HEK293 (cell line): ENCODE measurements around the gene PAEP.

Source experiments
- CTCF ChIA-PET: fragments of 350-600 bp; formaldehyde crosslinking; extraction: SDS; loops from one replicate; lab custom pipeline; 2021; ENCODE audit warnings: antibody characterized with exemption; lab: Yijun Ruan, JAX
- POLR2A ChIA-PET: fragments of 300-600 bp; formaldehyde crosslinking; extraction: SDS; loops from one replicate; lab custom pipeline; 2020; ENCODE audit warnings: antibody characterized with exemption, inconsistent platforms; lab: Yijun Ruan, JAX
- H3K27ac ChIP-seq: fragments of 200-500 bp; sonication (Bioruptor generic); 2 replicates; pipeline ENCODE4 v1.5.1; 2014; ENCODE audit warnings: low read depth, low read length, control low read depth, inconsistent platforms; ENCODE audit errors: extremely low read depth
- H3K36me3 ChIP-seq, 2 experiments: fragments of 200-500 bp in 1 of 2; sonication (Bioruptor generic) in 1 of 2; 1 replicate in 1 of 2; 2 replicates in 1 of 2; pipeline ENCODE4 v1.5.1; 2014 to 2017; ENCODE audit warnings: inconsistent platforms in 2 of 2, low read length in 2 of 2; ENCODE audit not compliant: control insufficient read depth in 2 of 2, insufficient read depth in 1 of 2
- H3K4me1 ChIP-seq: fragments of 200-500 bp; sonication (Bioruptor generic); 2 replicates; pipeline ENCODE4 v1.5.1; 2014; ENCODE audit warnings: mild to moderate bottlenecking, low read length, inconsistent platforms; ENCODE audit not compliant: control insufficient read depth, insufficient read depth
- H3K4me3 ChIP-seq: 2 replicates; pipeline ENCODE4 v1.5.1; 2011; ENCODE audit warnings: low read depth, mild to moderate bottlenecking, control low read depth, low read length, moderate library complexity
- H3K9me3 ChIP-seq: fragments of 200-500 bp; sonication (Bioruptor generic); 2 replicates; pipeline ENCODE4 v1.5.1; 2014; ENCODE audit warnings: low read depth, low read length, inconsistent platforms; ENCODE audit not compliant: control insufficient read depth, insufficient read depth
- KLF16 ChIP-seq: fragments of 450-650 bp; formaldehyde crosslinking; IDR thresholded peaks from 2 replicates; pipeline ENCODE4 v1.5.1; 2017; ENCODE audit warnings: missing biosample characterization, missing genetic modification characterization
- SCRT1 ChIP-seq: fragments of 450-650 bp; formaldehyde crosslinking; IDR thresholded peaks from 2 replicates; pipeline ENCODE4 v1.5.1; 2016; ENCODE audit warnings: missing biosample characterization, missing genetic modification characterization, borderline replicate concordance
- ZNF112 ChIP-seq: fragments of 450-650 bp; formaldehyde crosslinking; IDR thresholded peaks from 2 replicates; pipeline ENCODE4 v1.5.0; 2017; ENCODE audit warnings: missing biosample characterization, missing genetic modification characterization
- ZNF223 ChIP-seq: fragments of 450-650 bp; formaldehyde crosslinking; IDR thresholded peaks from 2 replicates; pipeline ENCODE4 v1.5.1; 2016; ENCODE audit warnings: missing biosample characterization, missing genetic modification characterization
- ZNF521 ChIP-seq: fragments of 450-650 bp; formaldehyde crosslinking; IDR thresholded peaks from 2 replicates; pipeline ENCODE4 v1.5.1; 2017; ENCODE audit warnings: missing biosample characterization, mild to moderate bottlenecking, missing genetic modification characterization
- ZNF555 ChIP-seq: fragments of 450-650 bp; formaldehyde crosslinking; conservative IDR thresholded peaks from 2 replicates; pipeline ENCODE4 v1.5.1; 2017; ENCODE audit warnings: missing biosample characterization, mild to moderate bottlenecking, missing genetic modification characterization, inconsistent platforms
- ZNF660 ChIP-seq: fragments of 450-650 bp; IDR thresholded peaks from 2 replicates; pipeline ENCODE4 v1.5.1; 2018; ENCODE audit warnings: missing biosample characterization, mild to moderate bottlenecking, missing genetic modification characterization
- ZNF670 ChIP-seq: fragments of 450-650 bp; formaldehyde crosslinking; IDR thresholded peaks from 2 replicates; pipeline ENCODE4 v1.5.1; 2016; ENCODE audit warnings: missing biosample characterization, missing genetic modification characterization, low read depth
- ZNF677 ChIP-seq: fragments of 450-650 bp; IDR thresholded peaks from 2 replicates; pipeline ENCODE4 v1.5.0; 2018; ENCODE audit warnings: missing biosample characterization, mild to moderate bottlenecking, missing genetic modification characterization, moderate library complexity
- ZNF837 ChIP-seq: fragments of 450-650 bp; formaldehyde crosslinking; IDR thresholded peaks from 2 replicates; pipeline ENCODE4 v1.5.1; 2016; ENCODE audit warnings: missing biosample characterization, missing genetic modification characterization
- ZXDB ChIP-seq: fragments of 450-650 bp; formaldehyde crosslinking; IDR thresholded peaks from 2 replicates; pipeline ENCODE4 v1.5.1; 2016; ENCODE audit warnings: missing biosample characterization, missing genetic modification characterization
- TF ChIP-seq, protein P1 (sequence below): fragments of 450-650 bp; formaldehyde crosslinking; IDR thresholded peaks from 2 replicates; pipeline ENCODE4 v1.5.0; 2017; ENCODE audit warnings: missing biosample characterization, missing genetic modification characterization, borderline replicate concordance
- TF ChIP-seq, protein P2 (sequence below): fragments of 450-650 bp; IDR thresholded peaks from 2 replicates; pipeline ENCODE4 v1.5.1; 2018; ENCODE audit warnings: missing biosample characterization, missing genetic modification characterization
- TF ChIP-seq, protein P3 (sequence below): fragments of 450-650 bp; formaldehyde crosslinking; IDR thresholded peaks from 2 replicates; pipeline ENCODE4 v1.5.1; 2017; ENCODE audit warnings: missing biosample characterization, missing genetic modification characterization
- TF ChIP-seq, protein P4 (sequence below): sonication (generic); formaldehyde crosslinking; IDR thresholded peaks from 2 replicates; pipeline ENCODE4 v1.8.1; 2022; ENCODE audit warnings: mild to moderate bottlenecking, moderate library complexity, missing genetic modification reagents
- TF ChIP-seq, protein P5 (sequence below): fragments of 450-650 bp; formaldehyde crosslinking; IDR thresholded peaks from 2 replicates; pipeline ENCODE4 v1.5.1; 2017; ENCODE audit warnings: missing biosample characterization, missing genetic modification characterization
- TF ChIP-seq, protein P6 (sequence below): fragments of 450-650 bp; formaldehyde crosslinking; conservative IDR thresholded peaks from 2 replicates; pipeline ENCODE4 v1.5.1; 2016; ENCODE audit warnings: low read depth, missing biosample characterization, missing genetic modification characterization
- TF ChIP-seq, protein P7 (sequence below): fragments of 450-650 bp; formaldehyde crosslinking; conservative IDR thresholded peaks from 2 replicates; pipeline ENCODE4 v1.5.1; 2016; ENCODE audit warnings: low read depth, missing biosample characterization, missing genetic modification characterization
- TF ChIP-seq, protein P8 (sequence below): fragments of 450-650 bp; formaldehyde crosslinking; IDR thresholded peaks from 2 replicates; pipeline ENCODE4 v1.5.1; 2016; ENCODE audit warnings: missing biosample characterization, missing genetic modification characterization

PAEP gene

DNA sequence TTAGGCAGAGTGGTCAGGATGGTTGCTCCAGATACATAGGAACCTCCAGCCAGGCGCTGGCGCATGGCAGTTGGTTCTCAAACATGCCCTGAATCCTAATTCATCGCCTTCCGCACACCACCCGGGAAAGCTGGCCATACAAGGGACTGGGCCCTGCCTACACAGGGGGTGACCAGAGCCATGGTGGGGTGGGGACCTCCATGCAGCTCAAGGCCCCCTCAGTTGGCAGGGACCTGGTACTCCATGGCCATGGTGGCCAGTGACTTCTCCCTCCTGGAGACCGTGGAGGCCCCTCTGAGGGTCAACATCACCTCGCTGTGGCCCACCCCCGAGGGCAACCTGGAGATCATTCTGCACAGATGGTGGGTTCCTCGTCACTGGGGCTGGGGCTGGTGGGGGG is 26.8 kb downstream of the PAEP start:
- ChIA-PET POLR2A (no interaction called here), CTCF (interaction anchor here (0.9 to 1.4 kb wide), 2 partner anchors 15 to 84 kb away, joined by 4 read pairs; no protein-coding TSS in a partner anchor)
- Histone ChIP-seq H3K4me1 (no peaks in the 10 kb centered on the region), H3K4me3 (no peak overlapping the region), H3K36me3 (no peaks in the 10 kb centered on the region), H3K9me3 (no peaks in the 10 kb centered on the region), H3K27ac (no peak overlapping the region)
- TF ChIP-seq ZNF660 (no peak), KLF16 (tag by site-specific recombination) (no peak), ZNF677 (tag by site-specific recombination) (no peak), ZXDB (no peak), ZNF112 (tag by site-specific recombination) (no peak), ZNF555 (no peak), ZNF837 (no peak), ZNF521 (no peak), ZNF670 (no peak), SCRT1 (no peak), ZNF223 (tag by site-specific recombination) (no peak)
- TF ChIP-seq, protein P1, sequence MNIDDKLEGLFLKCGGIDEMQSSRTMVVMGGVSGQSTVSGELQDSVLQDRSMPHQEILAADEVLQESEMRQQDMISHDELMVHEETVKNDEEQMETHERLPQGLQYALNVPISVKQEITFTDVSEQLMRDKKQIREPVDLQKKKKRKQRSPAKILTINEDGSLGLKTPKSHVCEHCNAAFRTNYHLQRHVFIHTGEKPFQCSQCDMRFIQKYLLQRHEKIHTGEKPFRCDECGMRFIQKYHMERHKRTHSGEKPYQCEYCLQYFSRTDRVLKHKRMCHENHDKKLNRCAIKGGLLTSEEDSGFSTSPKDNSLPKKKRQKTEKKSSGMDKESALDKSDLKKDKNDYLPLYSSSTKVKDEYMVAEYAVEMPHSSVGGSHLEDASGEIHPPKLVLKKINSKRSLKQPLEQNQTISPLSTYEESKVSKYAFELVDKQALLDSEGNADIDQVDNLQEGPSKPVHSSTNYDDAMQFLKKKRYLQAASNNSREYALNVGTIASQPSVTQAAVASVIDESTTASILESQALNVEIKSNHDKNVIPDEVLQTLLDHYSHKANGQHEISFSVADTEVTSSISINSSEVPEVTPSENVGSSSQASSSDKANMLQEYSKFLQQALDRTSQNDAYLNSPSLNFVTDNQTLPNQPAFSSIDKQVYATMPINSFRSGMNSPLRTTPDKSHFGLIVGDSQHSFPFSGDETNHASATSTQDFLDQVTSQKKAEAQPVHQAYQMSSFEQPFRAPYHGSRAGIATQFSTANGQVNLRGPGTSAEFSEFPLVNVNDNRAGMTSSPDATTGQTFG (tag by site-specific recombination): no peak
- TF ChIP-seq, protein P2, sequence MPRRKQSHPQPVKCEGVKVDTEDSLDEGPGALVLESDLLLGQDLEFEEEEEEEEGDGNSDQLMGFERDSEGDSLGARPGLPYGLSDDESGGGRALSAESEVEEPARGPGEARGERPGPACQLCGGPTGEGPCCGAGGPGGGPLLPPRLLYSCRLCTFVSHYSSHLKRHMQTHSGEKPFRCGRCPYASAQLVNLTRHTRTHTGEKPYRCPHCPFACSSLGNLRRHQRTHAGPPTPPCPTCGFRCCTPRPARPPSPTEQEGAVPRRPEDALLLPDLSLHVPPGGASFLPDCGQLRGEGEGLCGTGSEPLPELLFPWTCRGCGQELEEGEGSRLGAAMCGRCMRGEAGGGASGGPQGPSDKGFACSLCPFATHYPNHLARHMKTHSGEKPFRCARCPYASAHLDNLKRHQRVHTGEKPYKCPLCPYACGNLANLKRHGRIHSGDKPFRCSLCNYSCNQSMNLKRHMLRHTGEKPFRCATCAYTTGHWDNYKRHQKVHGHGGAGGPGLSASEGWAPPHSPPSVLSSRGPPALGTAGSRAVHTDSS (tag by site-specific recombination): no peak
- TF ChIP-seq, protein P3, sequence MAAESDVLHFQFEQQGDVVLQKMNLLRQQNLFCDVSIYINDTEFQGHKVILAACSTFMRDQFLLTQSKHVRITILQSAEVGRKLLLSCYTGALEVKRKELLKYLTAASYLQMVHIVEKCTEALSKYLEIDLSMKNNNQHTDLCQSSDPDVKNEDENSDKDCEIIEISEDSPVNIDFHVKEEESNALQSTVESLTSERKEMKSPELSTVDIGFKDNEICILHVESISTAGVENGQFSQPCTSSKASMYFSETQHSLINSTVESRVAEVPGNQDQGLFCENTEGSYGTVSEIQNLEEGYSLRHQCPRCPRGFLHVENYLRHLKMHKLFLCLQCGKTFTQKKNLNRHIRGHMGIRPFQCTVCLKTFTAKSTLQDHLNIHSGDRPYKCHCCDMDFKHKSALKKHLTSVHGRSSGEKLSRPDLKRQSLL (tag by site-specific recombination): no peak
- TF ChIP-seq, protein P4, sequence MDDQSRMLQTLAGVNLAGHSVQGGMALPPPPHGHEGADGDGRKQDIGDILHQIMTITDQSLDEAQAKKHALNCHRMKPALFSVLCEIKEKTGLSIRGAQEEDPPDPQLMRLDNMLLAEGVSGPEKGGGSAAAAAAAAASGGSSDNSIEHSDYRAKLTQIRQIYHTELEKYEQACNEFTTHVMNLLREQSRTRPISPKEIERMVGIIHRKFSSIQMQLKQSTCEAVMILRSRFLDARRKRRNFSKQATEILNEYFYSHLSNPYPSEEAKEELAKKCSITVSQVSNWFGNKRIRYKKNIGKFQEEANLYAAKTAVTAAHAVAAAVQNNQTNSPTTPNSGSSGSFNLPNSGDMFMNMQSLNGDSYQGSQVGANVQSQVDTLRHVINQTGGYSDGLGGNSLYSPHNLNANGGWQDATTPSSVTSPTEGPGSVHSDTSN: no peak
- TF ChIP-seq, protein P5, sequence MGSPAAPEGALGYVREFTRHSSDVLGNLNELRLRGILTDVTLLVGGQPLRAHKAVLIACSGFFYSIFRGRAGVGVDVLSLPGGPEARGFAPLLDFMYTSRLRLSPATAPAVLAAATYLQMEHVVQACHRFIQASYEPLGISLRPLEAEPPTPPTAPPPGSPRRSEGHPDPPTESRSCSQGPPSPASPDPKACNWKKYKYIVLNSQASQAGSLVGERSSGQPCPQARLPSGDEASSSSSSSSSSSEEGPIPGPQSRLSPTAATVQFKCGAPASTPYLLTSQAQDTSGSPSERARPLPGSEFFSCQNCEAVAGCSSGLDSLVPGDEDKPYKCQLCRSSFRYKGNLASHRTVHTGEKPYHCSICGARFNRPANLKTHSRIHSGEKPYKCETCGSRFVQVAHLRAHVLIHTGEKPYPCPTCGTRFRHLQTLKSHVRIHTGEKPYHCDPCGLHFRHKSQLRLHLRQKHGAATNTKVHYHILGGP: no peak
- TF ChIP-seq, protein P6, sequence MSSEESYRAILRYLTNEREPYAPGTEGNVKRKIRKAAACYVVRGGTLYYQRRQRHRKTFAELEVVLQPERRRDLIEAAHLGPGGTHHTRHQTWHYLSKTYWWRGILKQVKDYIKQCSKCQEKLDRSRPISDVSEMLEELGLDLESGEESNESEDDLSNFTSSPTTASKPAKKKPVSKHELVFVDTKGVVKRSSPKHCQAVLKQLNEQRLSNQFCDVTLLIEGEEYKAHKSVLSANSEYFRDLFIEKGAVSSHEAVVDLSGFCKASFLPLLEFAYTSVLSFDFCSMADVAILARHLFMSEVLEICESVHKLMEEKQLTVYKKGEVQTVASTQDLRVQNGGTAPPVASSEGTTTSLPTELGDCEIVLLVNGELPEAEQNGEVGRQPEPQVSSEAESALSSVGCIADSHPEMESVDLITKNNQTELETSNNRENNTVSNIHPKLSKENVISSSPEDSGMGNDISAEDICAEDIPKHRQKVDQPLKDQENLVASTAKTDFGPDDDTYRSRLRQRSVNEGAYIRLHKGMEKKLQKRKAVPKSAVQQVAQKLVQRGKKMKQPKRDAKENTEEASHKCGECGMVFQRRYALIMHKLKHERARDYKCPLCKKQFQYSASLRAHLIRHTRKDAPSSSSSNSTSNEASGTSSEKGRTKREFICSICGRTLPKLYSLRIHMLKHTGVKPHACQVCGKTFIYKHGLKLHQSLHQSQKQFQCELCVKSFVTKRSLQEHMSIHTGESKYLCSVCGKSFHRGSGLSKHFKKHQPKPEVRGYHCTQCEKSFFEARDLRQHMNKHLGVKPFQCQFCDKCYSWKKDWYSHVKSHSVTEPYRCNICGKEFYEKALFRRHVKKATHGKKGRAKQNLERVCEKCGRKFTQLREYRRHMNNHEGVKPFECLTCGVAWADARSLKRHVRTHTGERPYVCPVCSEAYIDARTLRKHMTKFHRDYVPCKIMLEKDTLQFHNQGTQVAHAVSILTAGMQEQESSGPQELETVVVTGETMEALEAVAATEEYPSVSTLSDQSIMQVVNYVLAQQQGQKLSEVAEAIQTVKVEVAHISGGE (tag by site-specific recombination): no peak
- TF ChIP-seq, protein P7, sequence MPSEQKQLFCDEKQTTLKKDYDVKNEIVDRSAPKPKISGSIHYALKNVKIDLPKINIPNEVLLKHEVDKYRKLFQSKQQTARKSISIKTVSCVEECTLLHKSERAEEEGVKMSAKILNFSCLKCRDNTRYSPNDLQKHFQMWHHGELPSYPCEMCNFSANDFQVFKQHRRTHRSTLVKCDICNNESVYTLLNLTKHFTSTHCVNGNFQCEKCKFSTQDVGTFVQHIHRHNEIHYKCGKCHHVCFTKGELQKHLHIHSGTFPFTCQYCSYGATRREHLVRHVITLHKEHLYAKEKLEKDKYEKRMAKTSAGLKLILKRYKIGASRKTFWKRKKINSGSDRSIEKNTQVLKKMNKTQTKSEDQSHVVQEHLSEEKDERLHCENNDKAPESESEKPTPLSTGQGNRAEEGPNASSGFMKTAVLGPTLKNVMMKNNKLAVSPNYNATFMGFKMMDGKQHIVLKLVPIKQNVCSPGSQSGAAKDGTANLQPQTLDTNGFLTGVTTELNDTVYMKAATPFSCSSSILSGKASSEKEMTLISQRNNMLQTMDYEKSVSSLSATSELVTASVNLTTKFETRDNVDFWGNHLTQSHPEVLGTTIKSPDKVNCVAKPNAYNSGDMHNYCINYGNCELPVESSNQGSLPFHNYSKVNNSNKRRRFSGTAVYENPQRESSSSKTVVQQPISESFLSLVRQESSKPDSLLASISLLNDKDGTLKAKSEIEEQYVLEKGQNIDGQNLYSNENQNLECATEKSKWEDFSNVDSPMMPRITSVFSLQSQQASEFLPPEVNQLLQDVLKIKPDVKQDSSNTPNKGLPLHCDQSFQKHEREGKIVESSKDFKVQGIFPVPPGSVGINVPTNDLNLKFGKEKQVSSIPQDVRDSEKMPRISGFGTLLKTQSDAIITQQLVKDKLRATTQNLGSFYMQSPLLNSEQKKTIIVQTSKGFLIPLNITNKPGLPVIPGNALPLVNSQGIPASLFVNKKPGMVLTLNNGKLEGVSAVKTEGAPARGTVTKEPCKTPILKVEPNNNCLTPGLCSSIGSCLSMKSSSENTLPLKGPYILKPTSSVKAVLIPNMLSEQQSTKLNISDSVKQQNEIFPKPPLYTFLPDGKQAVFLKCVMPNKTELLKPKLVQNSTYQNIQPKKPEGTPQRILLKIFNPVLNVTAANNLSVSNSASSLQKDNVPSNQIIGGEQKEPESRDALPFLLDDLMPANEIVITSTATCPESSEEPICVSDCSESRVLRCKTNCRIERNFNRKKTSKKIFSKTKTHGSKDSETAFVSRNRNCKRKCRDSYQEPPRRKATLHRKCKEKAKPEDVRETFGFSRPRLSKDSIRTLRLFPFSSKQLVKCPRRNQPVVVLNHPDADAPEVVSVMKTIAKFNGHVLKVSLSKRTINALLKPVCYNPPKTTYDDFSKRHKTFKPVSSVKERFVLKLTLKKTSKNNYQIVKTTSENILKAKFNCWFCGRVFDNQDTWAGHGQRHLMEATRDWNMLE (tag by site-specific recombination): no peak
- TF ChIP-seq, protein P8, sequence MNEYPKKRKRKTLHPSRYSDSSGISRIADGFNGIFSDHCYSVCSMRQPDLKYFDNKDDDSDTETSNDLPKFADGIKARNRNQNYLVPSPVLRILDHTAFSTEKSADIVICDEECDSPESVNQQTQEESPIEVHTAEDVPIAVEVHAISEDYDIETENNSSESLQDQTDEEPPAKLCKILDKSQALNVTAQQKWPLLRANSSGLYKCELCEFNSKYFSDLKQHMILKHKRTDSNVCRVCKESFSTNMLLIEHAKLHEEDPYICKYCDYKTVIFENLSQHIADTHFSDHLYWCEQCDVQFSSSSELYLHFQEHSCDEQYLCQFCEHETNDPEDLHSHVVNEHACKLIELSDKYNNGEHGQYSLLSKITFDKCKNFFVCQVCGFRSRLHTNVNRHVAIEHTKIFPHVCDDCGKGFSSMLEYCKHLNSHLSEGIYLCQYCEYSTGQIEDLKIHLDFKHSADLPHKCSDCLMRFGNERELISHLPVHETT (tag by site-specific recombination): no peak
